Spleen (tissue), 11 donors: Measurements from ENCODE around the gene TSPOAP1. TPM values are rescaled to one million over a fixed set of nuclear protein-coding genes. Genes with fewer than 3 reads are reported as not detected.
A peak's percentile ranks its signal among the peaks of the same experiment; 100 is the strongest.

Experiments used
- DNase-seq: peaks from one replicate; pipeline ENCODE4 v3.0.0-alpha.2; 2020
- H3K27ac ChIP-seq, 8 donors: fragments of 200-600 bp; sonication (generic) in 7 of 8; 1 replicate in 4 of 8; 2 replicates in 4 of 8; pipeline versions ENCODE4 v1.5.0 to v1.8.0; 2016 to 2021; ENCODE audit warnings: inconsistent platforms in 4 of 8, mild to moderate bottlenecking in 4 of 8, moderate library complexity in 1 of 8
- H3K27me3 ChIP-seq, 7 donors: fragments of 200-600 bp; sonication (generic) in 6 of 7; replicated peaks in 1 of 7; 1 replicate in 4 of 7; 2 replicates in 3 of 7; pipeline versions ENCODE4 v1.5.0 to v1.8.0; 2016 to 2021; ENCODE audit warnings: inconsistent platforms in 3 of 7, mild to moderate bottlenecking in 1 of 7
- H3K36me3 ChIP-seq, 6 donors: fragments of 200-600 bp; sonication (generic) in 5 of 6; 1 replicate in 4 of 6; 2 replicates in 2 of 6; pipeline versions ENCODE4 v1.5.0 to v1.8.0; 2016 to 2021; ENCODE audit warnings: inconsistent platforms in 2 of 6
- H3K4me1 ChIP-seq, 6 donors: fragments of 200-600 bp; sonication (generic) in 5 of 6; 1 replicate in 3 of 6; 2 replicates in 3 of 6; pipeline versions ENCODE4 v1.5.0 to v1.8.0; 2016 to 2021; ENCODE audit warnings: inconsistent platforms in 3 of 6
- H3K4me3 ChIP-seq, 8 donors: fragments of 200-600 bp; sonication (generic) in 7 of 8; 1 replicate in 4 of 8; 2 replicates in 4 of 8; pipeline versions ENCODE4 v1.5.0 to v1.8.0; 2016 to 2021; ENCODE audit warnings: inconsistent platforms in 4 of 8, mild to moderate bottlenecking in 4 of 8, moderate library complexity in 2 of 8
- H3K9me3 ChIP-seq, 8 donors: fragments of 200-600 bp; sonication (generic) in 7 of 8; 1 replicate in 4 of 8; 2 replicates in 4 of 8; pipeline versions ENCODE4 v1.5.0 to v1.8.0; 2016 to 2021; ENCODE audit warnings: inconsistent platforms in 4 of 8
- POLR2A ChIP-seq, 3 donors: fragments of 450-650 bp; IDR thresholded peaks; one replicate each; pipeline ENCODE4 v1.5.1; 2017; ENCODE audit warnings: antibody characterized with exemption in 3 of 3, mild to moderate bottlenecking in 1 of 3
- POLR2AphosphoS5 ChIP-seq, 3 donors: sonication (generic); formaldehyde crosslinking; IDR thresholded peaks; one replicate each; pipeline ENCODE4 v1.5.1; 2017; ENCODE audit warnings: antibody characterized with exemption in 3 of 3
- WGBS, 5 donors: extraction: QIAGEN DNeasy Blood & Tissue Kit in 3 of 5; methylation state at CpG; one replicate each; pipeline versions ENCODE4 v1.1.5 to v1.1.7; 2013 to 2018; 5-methylcytosine and 5-hydroxymethylcytosine counted together
- intact Hi-C: fragments of 100-400 bp; cut with DNase I; formaldehyde crosslinking; loops from one replicate; pipeline ENCODE4 v1.15.0; 2023; ENCODE audit warnings: low total_unique reads
- polyA plus RNA-seq, 3 donors: library from polyadenylated mRNA; stranded (reverse); fragments of 200-250 nt; gene quantifications; one replicate each; pipeline ENCODE4 v1.2.1, GENCODE V29; 2013
- total RNA-seq, 7 donors: library from RNA; depleted of rRNA in 3 of 7; stranded (reverse); fragments of >200 nt in 3 of 7; fragmentation: NEBNext Ultra II Directional in 4 of 7; extraction: Animal tissue kit (Norgen Biotek cat#: 25700) in 4 of 7; gene quantifications; one replicate each; pipeline versions ENCODE4 v1.1.0 to v1.2.1, GENCODE V29; 2016 to 2021
- TF ChIP-seq, protein P1 (sequence below), 11 experiments: fragments of 200-600 bp in 7 of 11; fragments of 450-650 bp in 4 of 11; sonication (generic) in 4 of 11; IDR thresholded peaks in 8 of 11; conservative IDR thresholded peaks in 3 of 11; 1 replicate in 7 of 11; 2 replicates in 4 of 11; pipeline versions ENCODE4 v1.4.0 to v1.8.0; 2016 to 2021; ENCODE audit warnings: antibody characterized with exemption in 11 of 11, inconsistent platforms in 4 of 11, mild to moderate bottlenecking in 1 of 11
- donor health status: healthy with polysubstance abuse.
- donor health status: DM: no; HTN: no; CAD: no; lungs with moderate emphysema.
- donor health status: DM: no; HTN: no; CAD: no.
- donor health status: Bipolar disorder and iron deficiency.
- donor health status: healthy.
- donor health status: DM: no; HTN: no; CAD: no.
- donor health status: DM: yes; HTN: yes; CAD: no.

The TSPOAP1 gene
- total and polyA plus RNA-seq, 10 donors, result 11.5 to 31.8 (median 18.6) TPM

DNA sequence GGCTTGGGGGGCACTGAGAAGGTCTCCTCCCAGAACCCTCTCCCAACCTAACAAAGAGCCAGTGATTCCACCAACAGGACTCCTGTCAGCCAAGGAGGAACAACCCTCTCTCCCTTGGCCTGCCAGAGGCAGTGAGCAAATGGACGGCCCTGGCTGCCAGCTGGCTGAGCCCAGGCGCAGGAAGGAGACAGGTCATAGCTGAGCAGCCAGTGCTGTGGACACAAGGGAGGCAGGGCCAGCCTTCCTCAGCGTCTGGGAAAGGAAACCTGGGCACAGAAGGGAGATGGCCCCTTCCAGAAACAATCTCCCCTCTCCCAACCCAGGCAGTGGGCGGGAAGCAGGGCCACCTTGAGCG, 50.0 kb downstream of the TSPOAP1 start:
- Histone ChIP-seq H3K9me3 (no peaks in the 10 kb centered on the region), H3K4me1 (peaks cover 0 to 38% (median 12%) of the 10 kb centered on the region in 6 donors), H3K27me3 (peaks cover 0 to 36% (median 0%) of the 10 kb centered on the region in 7 donors), H3K36me3 (no peaks in the 10 kb centered on the region), H3K27ac (peak overlapping the region in 3 of 8 donors; percentile 22 to 33 (median 27)), H3K4me3 (peak overlapping the region in 4 of 8 donors; percentile 20 to 52 (median 22))
- 29 to 69% (median 40%) methylated on average over 2 to 5 of the region's 5 CpGs for WGBS, 5 donors
- TF ChIP-seq POLR2AphosphoS5 (IDR thresholded peaks at IDR 0.05) (no peak), POLR2A (IDR thresholded peaks at IDR 0.05) (no peak)
- TF ChIP-seq, protein P1, sequence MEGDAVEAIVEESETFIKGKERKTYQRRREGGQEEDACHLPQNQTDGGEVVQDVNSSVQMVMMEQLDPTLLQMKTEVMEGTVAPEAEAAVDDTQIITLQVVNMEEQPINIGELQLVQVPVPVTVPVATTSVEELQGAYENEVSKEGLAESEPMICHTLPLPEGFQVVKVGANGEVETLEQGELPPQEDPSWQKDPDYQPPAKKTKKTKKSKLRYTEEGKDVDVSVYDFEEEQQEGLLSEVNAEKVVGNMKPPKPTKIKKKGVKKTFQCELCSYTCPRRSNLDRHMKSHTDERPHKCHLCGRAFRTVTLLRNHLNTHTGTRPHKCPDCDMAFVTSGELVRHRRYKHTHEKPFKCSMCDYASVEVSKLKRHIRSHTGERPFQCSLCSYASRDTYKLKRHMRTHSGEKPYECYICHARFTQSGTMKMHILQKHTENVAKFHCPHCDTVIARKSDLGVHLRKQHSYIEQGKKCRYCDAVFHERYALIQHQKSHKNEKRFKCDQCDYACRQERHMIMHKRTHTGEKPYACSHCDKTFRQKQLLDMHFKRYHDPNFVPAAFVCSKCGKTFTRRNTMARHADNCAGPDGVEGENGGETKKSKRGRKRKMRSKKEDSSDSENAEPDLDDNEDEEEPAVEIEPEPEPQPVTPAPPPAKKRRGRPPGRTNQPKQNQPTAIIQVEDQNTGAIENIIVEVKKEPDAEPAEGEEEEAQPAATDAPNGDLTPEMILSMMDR (IDR thresholded peaks at IDR 0.05 in 8 of 11, conservative IDR thresholded peaks at IDR 0.05 in 3 of 11), result no peak
- intact Hi-C loops, result no loop called here
- DNase-seq, result no peak

DNA sequence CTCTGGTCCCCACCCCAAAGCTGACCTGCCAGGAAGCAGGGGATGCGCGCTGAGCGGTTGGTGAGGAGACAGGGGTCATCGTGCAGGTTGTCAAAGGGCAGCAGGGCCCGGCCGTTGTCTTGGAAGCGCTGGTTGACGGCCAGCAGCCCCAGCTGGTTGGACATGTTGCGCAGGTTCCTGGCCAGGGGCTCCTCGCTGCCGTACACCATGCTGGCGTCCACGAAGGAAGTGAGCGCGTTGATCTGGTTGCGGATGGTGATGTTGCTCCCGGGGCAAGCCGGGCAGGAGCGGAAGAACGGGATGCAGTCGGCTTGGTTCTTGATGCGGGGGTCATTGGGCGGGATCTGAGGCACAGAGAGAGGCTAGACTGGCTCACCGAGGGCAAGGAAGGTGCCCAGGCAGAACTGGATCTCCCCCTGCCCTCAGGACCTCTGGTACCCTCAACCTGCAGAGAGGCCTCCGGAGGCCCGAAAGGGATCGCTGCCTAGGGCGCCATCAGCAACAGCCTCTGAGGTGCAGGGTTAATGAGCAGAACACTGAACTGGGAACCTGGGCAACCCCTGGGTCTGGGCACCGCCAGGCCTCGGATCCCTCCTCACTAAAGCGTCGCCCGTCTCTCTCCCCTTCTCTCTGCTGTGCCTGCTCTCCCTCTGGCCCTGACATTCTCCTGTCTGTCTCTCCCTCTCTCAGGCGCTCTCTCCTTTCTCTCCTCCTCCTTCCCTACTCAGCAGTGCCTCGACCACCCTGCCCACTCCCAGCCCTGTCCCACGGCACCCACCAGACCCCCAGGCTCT, 50.6 kb downstream of the TSPOAP1 start:
- Histone ChIP-seq H3K36me3 (no peaks in the 10 kb centered on the region), H3K27ac (peak overlapping the region in 3 of 8 donors; percentile 22 to 33 (median 27)), H3K9me3 (no peaks in the 10 kb centered on the region), H3K27me3 (peaks cover 0 to 36% (median 0%) of the 10 kb centered on the region in 7 donors), H3K4me1 (peaks cover 0 to 44% (median 12%) of the 10 kb centered on the region in 6 donors), H3K4me3 (no peak overlapping the region)
- DNase-seq, result peak; percentile 76
- intact Hi-C loops, result no loop called here
- 58 to 83% (median 66%) methylated on average over 32 to 36 of the region's 36 CpGs for WGBS, 5 donors
- TF ChIP-seq, protein P1 (IDR thresholded peaks at IDR 0.05 in 8 of 11, conservative IDR thresholded peaks at IDR 0.05 in 3 of 11), result no peak
- TF ChIP-seq POLR2AphosphoS5 (IDR thresholded peaks at IDR 0.05) (no peak), POLR2A (IDR thresholded peaks at IDR 0.05) (no peak)

DNA sequence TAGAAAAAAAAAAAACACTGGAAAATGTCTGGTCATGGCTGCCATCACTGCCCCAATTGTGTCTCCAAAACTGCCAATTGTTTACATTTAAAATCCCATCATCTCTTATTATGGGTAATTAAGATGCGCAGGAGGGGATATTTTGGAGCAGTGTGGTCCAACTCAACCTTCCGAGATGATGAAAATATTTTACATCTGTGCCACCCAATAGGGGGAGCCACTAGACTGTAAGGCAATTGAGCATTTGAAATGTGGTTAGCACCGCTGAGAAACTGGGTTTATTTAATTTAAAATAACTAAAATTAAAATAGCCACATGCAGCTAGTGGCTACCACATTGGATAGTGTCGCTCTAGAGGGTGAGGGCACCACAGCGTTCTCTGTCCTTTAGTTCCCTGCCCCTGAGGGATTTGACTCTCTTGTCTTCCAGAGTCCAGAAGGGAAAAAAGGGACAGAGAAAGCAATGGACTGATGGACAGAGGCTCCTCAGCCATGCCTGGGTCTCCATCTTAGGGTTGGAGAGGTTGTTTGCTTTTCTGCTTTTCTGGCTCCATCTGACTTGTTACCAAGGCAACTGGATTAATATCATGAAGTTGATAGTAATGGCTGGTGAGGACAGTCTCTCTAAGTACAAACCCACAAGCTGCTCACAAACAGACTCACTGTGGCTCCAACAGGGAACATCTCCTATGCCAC, 51.3 kb downstream of the TSPOAP1 start:
- H3K36me3 ChIP-seq, result no peaks in the 10 kb centered on the region
- TF ChIP-seq POLR2A (IDR thresholded peaks at IDR 0.05), result no peak
- no peak for TF ChIP-seq POLR2AphosphoS5 (IDR thresholded peaks at IDR 0.05)
- TF ChIP-seq, protein P1 (IDR thresholded peaks at IDR 0.05 in 8 of 11, conservative IDR thresholded peaks at IDR 0.05 in 3 of 11), result peak in 6 of 11 experiments; percentile 18 to 39 (median 33)
- DNase-seq, result no peak
- peaks cover 0 to 36% (median 0%) of the 10 kb centered on the region in 7 donors for H3K27me3 ChIP-seq
- intact Hi-C loops, result no loop called here
- WGBS, 5 donors, result 33 to 59% (median 48%) methylated on average over 5 of the region's 5 CpGs
- no peaks in the 10 kb centered on the region for H3K9me3 ChIP-seq
- peaks cover 0 to 48% (median 12%) of the 10 kb centered on the region in 6 donors for H3K4me1 ChIP-seq
- H3K4me3 ChIP-seq, result no peak overlapping the region
- H3K27ac ChIP-seq, result no peak overlapping the region

DNA sequence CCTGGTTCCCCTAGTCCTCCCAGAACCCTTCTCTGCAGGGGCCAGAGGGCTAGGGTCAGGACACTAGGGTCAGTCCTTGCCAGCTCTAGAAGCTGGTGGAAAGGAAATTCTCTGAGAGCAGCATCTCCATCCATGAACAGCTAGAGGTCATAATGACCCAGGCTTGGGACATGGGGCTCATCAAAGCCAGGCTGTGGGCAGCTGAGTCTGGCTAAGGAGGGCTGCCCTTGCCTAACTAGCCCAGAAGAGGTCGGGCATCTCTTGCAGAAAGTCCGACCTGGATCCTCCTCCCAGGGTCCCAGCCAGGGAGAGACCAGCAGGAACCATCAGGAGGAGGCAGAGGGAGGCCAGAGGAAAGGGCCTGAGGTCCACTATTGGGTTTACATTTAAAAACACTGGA, 52.2 kb downstream of the TSPOAP1 start:
- Histone ChIP-seq H3K4me3 (no peak overlapping the region), H3K27ac (no peak overlapping the region), H3K27me3 (peaks cover 0 to 36% (median 0%) of the 10 kb centered on the region in 7 donors), H3K9me3 (no peaks in the 10 kb centered on the region), H3K36me3 (no peaks in the 10 kb centered on the region), H3K4me1 (peaks cover 0 to 48% (median 12%) of the 10 kb centered on the region in 6 donors)
- WGBS, 5 donors, result 28 to 62% (median 40%) methylated on average over 2 of the region's 2 CpGs
- TF ChIP-seq POLR2A (IDR thresholded peaks at IDR 0.05), result no peak
- TF ChIP-seq, protein P1 (IDR thresholded peaks at IDR 0.05 in 8 of 11, conservative IDR thresholded peaks at IDR 0.05 in 3 of 11), result no peak
- TF ChIP-seq POLR2AphosphoS5 (IDR thresholded peaks at IDR 0.05), result no peak
- peak; percentile 32 for DNase-seq
- intact Hi-C loops, result no loop called here
